Fibroblast of peridontal ligament (primary cell): ENCODE data around the gene TCF4.

Experiments
- DNase-seq: peaks from one replicate; pipeline ENCODE4 v3.0.0-alpha.2; 2010; ENCODE audit errors: extremely low read depth

Gene TCF4

DNA sequence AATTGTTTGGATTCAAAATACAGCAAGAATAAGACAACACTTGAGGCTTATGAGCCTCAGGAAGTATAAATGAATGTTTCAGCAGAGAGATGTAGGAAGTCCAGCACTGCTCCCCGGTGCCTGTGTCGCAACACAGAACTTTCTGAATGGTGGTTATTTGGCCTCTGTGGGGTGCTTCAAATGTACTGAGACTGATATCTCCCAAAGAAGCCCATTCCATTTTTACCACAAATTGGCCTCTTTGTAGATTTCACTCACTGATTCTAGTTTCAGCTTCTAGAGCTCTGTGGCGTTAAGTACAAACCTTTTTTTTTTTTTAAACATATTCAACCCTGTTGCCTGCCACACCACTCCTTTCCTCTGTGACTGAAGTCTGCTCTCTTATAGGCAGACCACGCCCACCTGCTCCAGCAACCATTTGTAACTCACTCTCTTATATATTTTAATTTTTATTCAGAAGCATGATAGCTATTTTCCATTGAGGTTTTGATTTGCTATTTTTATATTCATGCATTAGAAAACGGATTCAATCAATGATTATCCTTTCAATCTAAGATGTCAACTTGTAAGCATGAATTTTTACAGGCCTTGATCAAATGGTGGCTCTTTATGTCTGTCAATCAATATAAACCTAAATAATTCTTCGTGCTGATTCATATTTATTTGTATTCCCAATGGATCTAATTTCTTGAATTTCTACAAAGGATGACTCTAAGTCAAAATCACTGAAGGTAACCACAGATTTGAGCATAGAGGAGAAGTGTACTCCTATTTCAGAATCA, 351.7 kb downstream of the TCF4 start:
- peak; percentile 68 for DNase-seq

DNA sequence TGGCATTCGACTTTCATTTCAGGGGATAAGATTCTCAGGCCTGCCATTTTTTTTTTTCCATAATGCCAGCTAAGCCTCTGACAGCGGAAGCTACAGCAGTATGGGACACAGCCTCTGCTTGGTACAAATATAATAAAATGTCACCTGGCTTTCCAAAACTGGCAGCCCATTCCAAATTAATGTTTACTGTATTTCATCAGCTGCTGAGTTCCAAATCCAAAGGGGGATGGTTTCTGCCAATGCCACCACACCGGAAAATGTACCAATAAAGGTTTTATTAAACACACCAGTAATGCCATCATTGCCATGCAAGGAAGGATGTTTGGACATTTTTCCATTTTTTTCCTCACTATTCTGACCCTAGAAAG, 352.9 kb downstream of the TCF4 start:
- no peak for DNase-seq

DNA sequence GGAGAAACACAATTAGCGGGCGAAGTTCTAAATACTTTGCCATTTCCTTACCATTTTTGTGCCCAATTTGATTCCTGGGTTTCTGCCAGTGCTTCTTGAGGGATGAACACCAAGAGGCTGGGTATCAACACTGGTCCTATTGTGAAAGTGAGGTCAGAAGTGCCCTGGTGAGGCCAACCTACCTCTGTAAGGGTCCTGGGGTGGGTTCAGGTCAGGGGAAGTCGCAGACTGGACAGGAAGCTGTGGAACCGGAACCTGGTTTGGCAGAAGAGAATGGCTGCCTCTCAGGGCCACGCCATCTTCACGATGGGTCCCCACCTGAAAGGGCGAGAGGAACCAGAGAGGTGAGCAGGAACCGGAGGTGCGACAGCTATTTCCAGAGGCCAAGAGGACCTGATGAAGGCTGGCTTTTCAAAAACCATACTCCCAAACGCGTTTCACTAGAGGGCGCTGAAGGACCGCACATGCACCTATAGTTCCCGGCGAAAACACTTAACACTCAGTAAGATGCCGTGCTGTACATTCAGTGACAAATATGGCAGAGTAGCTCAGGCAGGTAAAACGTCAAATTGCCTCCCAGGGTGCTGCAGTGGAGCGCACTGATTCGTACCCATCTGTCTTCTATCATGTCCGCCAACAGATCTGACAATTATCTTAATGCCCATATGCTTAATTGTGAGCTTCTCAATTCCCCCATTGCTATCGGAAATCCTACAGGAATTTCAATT, 353.5 kb downstream of the TCF4 start:
- peak; percentile 87 for DNase-seq

DNA sequence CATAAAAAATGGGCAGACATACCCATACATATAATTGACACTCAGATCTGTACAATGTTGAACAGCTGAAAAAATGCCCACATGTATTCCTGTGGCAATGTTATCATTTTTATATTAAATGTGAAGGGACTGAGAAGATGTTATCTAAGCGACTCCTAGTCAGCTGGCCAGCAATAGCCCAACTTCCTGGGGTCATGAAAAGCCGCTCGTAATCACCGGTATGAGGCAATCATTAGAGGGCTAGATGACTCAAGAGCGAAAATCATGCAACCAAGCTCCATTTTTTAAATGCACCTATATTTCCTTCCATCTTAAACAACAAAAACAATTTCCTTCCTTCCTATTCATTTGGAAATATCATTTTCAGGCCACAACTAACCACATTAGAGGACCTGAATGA, 354.1 kb downstream of the TCF4 start:
- no peak for DNase-seq

DNA sequence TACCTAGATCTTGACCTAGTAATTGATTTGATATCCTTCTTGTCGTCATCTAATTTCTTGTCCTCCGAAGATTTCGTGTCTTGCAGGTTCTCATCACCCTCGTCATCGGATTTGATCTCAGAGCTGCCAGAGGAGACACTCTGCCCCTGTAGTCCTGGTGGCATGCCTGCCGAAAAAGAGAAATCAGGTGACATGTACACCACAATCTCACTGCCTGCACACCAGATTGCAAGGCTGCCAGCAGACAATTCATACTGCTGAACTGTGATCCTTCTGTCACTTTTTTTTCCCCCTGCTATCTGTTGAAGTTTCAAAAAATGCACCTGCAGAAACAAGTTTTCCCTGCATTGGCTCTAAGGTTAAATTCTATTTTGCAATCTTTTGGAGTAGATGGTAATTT, 355.5 kb downstream of the TCF4 start:
- no peak for DNase-seq

DNA sequence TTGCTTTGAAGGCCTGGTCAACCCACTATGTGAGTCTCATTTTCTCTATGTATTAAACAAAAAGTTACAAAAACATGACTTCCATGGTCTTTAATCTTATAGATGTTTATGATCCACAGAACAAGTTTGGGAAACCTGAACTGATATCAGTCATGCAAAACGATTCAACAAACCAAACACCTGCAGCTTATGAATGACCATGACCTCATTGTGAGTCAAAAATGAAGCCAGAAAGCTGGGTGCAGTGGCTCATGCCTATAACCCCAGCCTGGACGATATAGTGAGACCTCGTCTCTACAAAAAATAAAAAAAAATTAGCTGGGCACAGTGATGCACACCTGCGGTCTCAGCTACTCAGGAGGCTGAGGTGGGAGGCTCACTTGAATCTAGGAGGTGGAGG, 358.3 kb downstream of the TCF4 start:
- no peak for DNase-seq

DNA sequence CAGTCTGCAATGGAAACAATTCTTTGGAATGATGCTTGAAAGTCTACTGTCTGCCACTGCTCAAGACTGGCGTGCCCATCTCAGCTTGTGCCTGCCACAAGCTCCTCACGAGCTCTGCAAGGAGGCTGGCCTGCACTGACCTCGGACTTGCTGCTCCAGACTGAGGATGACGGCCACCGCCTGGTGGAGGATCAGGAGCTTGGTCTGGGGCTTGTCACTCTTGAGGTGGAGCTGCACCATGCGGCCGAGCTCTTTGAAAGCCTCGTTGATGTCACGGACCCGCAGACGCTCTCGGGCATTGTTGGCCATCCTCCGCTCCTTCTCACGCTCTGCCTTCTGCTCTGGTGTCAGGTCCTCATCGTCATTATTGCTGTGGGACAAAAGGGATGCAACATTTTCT, 359.3 kb downstream of the TCF4 start:
- no peak for DNase-seq

DNA sequence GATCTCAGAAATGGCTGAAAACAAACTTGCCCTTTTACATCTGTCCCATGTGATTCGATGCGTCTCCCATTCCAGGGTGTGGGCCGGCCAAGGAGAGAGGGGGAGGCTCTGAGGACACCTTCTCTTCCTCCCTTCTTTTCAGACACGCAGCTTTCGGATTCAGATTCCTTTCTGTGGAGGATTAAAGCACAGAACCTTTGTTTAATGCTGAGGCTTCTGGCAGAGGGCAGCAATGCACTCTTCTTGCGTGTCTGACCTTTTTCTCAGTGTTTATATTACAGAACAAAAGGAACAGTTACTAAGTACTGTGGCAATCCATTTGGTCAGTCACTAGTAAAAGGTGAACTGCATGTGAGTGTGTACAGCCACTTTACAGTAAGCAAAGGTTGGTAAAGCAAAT, 359.8 kb downstream of the TCF4 start:
- no peak for DNase-seq

DNA sequence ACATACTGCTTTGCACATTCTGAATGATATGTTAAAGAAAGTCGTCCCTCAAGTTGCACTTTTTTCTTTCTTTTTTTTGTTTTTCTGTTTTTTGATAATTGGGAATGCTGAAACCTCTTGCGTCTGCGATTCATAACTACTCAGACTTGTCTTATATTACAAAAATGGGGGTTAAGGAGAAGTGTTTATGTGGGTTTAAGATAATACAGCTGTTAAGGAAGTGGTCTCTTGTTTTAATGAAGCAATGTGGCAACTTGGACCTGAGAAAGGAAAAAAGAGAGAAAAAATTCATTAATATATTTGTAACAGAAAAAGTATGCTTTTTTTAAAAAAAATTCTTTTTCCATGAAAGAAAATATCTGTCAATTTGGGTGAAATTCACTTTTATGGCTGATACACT, 360.2 kb downstream of the TCF4 start:
- no peak for DNase-seq

DNA sequence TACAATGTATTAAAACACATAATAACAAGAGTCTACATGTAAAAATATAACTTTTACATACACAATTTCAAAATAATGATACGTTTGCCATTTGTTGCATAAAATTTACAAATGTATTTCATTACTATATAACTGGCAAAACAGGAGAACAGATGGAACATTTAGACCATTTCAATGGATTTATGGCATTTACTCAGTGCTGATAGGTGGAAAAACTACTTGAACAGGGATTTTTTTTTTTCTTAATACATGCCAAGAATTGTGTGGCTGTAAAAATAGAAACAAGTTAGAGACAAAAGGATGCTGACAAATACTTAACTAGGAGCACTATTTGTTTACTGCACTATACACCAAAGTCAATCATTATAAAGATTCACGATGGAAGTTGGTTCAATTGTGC, 361.9 kb downstream of the TCF4 start:
- DNase-seq, result no peak

DNA sequence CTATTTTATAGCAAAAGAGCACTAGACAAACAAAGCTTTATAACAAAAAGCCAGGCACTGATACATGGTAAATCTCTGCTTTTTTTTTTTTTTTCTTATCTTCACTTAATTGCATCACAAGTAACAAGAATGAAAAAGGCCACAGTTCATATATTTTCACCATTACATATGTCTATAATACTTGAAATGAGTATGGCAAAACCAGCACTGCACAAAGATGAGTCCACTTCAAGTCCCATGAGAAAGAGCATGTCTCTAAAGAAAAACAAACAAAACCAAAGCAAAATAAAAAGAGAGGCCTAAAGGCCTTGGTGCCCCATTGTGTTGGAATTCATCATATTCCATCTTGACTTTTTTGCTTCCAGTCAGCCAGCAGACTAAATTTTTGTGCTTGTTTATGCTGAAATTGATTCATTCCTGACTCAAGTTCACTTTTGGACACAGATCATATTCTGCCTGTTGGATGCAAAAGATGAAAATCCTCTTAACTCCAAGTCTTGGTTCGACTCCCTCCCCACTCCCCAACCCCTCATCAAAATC, 363.8 kb downstream of the TCF4 start:
- peak; percentile 50 for DNase-seq

DNA sequence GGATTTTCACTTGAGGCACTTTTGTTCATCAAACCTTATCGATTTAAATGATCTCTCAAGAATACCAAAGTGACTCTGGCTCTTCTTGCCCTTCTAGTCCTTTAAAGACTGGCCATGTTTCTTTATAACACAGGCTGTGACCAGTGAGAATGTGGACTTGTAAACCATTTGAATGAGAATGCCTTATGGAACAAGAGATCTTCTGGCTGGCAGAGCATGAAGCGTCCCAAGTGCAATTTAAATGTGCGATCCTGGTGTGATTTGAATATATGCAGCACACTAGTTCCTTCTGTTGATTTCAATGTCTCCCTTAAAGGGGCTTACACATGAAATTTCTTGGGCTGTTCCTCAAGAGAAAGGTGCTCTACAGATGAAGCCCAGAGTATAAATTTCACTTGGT, 366.4 kb downstream of the TCF4 start:
- no peak for DNase-seq

DNA sequence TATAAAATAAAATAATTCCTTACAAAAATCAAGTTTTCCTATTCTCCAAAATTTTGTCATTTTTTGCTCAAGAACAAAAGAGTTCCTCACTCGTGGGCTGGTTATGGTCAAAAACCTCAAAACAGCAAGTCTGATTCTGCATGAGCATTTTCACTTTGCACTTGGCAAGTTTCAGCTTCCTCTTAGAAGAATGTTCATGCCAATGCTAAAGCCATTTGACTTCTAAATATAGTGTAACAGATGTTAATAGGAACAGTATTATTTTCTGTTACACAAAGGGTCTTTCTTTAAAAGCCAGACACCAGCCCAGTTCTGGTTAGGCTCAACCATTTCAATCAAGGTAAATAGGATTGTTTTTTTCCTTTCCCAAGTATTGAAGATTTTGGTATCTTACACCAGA, 367.5 kb downstream of the TCF4 start:
- peak; percentile 25 for DNase-seq

DNA sequence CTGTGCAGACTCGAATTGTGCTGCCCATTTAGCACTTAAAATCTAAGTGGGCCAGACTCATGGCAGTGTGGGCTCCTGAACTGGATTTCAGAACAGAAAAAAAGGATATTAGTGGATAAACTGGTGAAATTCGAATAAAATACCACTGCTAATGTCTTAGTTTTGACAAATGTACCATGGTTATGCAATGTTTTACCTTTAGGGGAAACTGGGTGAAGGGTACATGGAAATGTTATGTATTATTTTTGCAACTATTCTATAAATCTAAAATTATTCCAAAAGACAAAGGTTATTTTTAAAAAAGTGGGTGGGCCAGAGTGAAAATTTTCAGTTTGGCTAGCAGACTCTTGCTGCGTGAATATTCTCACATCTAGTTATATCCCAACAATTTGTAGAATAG, 368.2 kb downstream of the TCF4 start:
- no peak for DNase-seq

DNA sequence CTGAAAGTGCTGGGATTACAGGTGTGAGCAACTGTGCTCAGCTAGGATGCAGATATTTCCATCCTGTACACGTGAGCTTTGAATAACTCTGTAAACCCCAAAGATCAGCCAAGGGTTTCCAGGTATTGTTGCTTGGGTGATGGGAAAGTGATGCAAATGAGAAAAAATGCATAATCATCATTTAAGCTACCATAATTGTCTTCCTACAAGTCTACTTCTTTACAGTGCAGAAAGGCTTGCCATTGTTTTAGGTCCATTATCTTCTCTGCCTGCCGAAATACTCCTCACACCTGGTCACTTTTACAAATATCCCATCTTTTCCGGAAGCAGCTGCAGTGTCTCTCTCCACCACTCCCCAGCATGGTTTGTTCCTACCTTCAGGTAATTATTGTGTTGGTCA, 368.9 kb downstream of the TCF4 start:
- DNase-seq, result no peak

DNA sequence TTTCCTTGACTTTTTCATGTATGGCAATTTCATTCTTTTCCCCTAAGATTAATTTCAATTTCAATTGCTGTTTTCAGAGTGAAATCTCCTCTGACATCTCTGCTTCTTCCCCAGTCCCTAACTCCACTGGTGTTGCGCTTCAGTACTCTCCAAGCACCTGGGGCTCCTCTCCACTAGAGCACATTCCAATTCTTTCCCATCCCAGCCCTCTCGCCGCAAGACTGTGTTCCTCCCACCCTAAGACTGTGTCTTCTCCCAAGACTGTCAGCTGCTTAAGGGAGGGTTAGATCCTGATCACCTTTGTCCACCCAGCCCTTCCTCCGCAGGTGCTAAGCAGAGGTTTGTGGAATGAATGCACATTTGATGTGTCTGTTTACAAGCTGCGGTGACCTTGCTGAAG, 373.0 kb downstream of the TCF4 start:
- DNase-seq, result no peak

DNA sequence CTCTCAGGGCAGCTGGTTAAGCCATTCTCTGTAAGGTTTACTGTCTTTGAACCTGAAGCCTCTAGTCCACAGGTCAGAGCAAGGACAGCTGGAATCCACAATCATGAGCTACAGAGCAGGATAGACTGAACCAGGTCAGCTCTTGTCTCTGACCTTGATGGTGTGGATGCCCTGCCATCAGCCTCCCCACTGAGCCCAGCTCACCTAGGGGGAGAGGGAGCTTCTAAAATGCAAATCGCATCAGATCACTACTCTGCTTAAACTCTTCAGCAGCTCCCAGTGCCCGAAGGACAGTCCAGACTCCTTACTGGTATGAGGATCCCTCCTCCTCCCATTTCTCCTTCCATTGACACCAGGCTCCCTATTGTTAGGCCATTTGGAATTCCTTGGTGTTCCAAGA, 373.5 kb downstream of the TCF4 start:
- no peak for DNase-seq

DNA sequence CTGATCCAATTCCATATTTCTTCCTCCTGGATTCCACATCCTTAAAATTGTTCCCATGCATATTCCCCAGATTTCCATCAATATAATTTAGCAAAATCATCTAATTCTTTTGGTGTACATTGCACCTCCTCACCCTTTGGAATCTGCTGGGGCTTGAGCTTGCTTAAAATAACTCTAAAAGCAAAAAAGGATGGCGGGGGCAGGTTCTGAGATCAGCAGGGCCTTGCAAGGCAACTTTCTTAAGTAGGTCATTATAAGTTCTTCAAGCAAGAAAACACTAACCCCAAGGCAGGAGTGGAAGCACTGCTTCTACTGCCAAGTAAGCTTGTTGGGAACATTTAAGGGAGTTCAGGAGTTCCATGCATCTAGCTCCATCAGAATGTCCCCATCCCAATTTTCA, 374.4 kb downstream of the TCF4 start:
- DNase-seq, result no peak

DNA sequence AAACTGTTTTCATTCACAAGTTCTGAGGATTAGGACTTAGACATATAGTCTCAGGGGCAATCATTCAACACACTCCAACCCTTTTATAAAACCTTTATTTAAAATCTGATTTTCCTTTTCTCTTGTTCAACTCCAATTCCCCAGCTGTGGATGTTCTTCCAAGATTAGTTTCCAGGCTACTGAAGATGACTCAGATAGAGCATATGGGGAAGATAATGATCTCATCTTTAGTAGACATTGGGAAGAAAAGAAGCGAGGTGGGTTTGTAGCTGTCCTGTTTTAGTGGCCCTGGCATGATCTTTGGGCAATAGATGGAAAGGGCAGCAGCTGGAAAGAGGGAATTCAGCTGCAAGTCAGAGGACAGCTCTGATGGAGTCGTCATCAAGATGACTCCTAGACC, 381.1 kb downstream of the TCF4 start:
- no peak for DNase-seq

DNA sequence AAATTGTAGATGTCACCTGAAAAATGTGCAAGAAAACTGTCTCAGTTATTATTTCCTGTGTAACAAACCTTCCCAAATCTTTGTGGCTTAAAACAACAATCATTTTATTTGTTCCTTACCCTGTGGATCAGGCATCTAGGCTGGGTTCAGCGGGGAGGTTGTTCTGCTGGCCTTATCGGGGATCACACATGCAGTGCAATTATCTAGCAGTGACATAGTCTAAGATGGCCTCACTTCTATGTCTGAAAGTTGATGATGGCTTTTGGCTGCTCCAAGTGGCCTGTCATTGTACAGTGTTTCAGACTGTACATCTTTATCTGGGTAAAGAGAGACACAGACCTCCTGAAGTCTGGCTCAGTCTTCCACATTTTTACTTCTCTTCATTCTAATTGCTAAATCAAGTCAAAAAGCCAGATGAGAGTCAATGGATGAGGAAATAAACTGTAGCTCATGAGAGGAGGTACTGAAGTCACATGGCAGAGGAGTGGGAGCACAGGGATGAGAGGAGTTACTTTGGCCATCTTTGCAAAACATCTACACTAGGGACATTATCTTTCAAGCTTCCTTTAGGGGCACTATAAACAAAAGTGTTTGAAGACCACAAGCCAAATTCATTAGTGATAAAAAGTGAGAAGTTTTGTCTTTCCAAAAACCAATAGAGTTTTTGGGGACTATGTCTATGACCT, 385.6 kb downstream of the TCF4 start:
- DNase-seq, result no peak

DNA sequence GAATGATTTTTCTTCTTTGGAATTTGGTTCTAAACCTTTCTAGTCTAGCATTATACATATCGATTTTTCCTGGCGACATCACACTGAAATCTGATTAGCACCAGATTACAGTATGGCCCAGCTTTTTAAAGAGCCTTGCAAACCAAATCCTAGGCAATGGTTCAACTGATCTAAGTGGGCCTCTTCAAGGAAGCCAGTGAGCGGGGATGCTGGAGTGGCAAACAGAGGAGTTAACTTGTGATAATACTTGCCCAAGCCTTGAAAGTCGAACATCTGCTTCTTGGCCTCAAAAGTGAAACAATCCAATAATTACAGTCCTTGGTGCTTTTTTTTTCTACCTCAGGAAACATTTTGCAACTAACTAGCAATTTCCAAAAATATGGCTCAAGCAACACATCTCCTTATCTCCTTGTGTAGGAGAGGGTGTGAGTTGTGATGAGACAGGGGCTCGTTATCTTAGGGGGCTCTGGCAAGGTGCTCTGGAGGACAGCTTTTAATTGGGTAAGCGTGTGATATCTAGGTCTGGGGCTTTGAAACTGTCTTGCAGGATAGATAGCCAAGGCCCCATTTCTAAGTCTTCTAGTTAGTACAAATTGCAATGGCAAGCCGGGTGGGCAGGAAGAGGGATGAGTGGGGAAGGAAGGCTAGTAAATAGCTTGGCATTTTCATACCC, 388.6 kb downstream of the TCF4 start:
- DNase-seq, result peak; percentile 13

DNA sequence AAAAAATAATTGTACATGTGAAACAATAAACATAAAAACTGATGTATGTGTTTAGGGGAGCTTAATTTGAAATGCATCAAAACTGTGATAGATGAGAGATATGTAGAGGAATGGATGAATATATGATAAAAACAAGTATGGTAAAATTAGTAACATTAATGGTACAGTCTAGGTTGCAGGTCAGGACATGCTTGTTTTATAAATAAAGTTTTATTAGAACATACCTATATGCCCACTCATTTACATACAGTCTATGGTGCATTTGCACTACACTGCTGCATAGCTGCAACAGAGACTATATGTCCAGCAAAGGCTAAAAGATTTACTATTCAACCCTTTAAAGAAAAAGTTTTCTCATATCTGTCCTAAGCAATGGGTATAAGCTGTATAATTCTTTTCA, 392.1 kb downstream of the TCF4 start:
- no peak for DNase-seq
